NCI-H82 treated with DMSO at 0.1 percent for 48 hours (cell line): ENCODE measurements around the gene LGALS9.
A peak's percentile ranks its signal among the peaks of the same experiment; 100 is the strongest.
"Not testable (repeated sequence)": the region's sequence is repeated elsewhere in the genome, so short reads cannot be mapped to it uniquely, and the experiment has no call there.

Experiments
- DNase-seq: peaks from one replicate; lab custom pipeline; 2025; ENCODE audit not compliant: unreplicated experiment; lab: John Stamatoyannopoulos, UW

LGALS9 gene

DNA sequence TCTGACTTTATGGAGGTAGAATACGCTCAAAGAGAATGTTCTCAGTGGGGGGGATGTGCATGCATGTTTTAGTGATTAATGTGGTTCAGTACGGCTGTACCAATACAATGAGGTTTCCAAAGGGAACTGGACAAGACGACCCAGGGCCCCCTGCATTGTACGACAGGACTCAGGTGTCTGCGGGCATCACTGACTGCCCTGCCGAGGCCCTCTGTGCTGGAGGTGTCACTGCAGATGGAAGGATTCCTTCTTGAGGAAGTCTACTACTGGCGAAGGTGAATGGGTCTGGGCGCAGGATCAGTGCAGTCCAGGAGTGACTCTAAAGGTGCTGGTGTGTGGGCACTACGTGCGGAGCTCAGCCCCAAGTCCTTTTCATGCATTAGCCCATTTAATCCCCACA, 3.5 kb upstream of the LGALS9 start:
- DNase-seq, result no peak

DNA sequence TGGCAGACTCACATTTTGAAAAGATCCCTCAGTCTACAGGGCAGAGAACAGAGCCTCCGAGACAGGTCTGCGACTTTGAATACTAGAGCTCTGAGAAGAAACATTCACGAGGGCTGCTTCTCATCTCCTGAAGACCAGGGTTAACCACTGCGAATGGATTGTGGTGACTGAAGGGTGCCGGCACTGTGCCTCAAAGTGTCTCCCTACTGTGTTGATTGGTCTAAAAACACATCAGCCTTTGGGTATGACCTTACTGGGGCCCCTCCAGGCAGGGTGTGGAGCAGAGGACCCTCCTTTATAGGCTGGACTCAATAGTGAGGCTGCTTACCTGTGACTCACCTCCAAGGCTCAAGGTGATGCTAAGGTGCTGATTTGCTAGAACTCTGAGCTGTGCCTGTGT, 2.6 kb upstream of the LGALS9 start:
- no peak for DNase-seq

DNA sequence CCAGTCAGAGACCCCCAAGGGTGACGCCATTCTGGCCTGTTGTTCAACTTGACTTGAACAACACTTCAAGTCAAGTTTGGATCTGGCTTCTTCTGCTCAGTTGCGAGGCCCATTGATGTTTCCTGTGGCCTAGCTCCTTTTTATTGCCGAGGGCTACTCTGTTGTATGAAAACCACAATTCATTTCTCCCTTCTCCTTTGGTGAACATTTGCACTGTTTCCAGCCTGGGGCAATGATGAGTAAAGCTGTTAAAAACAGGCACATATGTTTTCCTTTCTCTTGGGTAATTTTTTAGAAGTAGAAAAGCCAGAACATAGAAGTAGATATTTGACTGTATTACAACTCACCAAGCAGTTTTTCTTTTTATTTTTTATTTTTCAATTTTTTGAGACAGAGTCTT, 1.7 kb upstream of the LGALS9 start:
- DNase-seq, result not testable (repeated sequence)

DNA sequence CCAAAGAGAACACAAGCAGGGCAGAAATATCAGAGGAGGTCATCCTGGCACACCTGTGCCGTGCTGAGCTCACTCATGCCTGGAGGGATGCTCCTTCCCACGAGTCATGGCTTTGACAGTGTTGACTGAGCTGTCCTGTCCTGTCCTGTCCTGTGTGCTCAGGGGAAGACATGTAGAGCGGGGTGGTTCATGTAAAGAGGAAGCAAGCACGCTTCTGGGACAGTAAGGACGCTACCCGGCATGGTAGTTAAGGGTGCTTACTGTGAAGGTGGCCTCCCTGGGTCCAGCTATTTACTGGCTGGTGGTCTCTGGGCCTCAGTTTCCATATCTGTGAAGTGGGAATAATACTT, 398 bp downstream of the LGALS9 start:
- no peak for DNase-seq

DNA sequence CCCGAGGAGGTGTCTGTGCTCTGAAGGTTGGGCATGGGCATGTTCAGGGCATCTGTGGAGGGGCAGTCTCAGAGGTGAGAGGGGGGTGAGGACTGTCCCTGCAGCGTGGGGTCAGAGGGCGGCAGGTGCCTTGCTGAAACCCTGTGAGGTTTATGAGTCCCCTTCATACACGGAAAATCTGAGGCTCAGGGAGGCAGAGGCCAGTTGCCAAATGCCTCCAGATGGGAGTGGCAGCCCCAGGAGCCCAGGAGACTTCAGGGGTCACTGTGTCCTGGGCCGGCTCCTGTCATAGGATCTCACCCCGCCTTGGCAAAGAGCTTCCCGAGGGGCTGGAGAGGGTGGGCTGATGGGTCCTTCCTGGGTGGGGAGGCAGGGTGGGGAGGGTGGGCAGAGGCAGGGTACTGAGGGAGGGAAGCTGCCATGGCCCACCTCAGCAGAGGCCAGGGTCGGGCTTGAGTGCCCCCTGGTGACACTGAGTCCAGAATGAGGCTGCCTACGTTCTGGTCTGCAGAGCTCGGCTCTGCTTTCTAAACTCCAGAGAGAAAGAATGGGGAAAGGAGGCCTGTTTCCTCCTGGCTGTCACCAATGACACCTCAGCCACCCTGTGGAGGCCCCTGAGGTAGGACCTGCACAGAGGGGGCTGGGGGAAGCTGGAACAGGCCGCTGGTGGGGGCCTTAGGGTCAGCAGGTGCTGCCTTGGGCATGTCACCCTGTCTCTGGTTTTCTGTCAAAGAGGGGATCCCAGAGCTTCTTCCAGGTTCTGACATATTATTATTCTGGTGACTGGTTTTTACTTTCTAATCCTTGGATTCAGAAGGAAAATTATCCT, 1.1 kb downstream of the LGALS9 start:
- DNase-seq, result no peak

DNA sequence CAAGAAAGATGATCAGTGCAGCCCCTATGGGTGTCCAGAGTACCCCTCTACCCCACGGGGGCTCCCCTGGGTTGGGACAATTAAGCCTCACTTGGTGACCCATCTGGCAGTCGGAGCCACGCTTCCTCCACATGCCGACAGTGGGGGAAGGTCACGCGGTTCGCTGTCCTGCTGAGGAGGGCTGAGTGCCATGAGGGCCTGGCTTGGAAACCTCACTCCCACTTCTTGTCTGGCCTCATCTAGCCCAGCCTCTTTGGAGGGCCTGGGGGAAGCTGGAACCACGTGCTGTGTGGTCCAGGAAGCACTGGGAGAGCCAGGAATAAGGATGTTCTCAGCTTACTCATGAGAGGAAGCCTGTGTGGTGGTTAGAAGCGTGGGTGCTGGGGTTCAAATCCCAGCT, 1.8 kb downstream of the LGALS9 start:
- DNase-seq, result not testable (repeated sequence)

DNA sequence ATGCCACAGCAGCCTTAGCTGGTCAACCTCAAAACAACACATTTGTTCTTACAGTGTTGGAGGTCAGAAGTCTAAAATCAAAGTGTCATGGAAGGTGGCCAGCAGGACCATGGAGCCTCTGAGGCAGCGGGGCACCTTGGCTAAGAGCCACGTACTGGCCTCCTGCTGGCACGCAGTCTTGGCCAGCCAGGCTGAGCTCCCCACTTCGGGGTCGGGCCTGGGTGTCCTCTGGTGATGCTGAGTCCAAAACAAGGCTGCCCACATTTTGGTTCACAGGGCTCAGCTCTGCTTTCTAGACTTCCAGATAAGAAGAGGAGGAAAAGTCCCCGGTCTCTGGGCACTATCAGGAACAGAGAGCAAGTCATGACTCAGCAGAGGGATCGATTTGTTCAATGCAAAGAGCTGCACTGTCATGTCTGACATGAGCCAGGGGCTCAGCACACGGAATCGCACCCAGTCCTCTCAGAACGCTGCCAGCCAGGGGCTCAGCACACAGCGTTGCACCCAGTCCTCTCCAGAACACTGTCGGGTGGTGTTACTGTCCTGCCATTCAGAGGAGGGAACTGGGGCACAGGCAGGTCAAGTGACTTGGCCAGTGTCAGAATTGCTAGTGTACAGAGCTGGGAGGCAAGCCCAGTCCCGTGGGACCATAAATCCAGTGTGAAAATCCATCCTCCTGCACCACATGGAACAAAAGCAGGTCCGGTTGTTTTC, 2.5 kb downstream of the LGALS9 start:
- no peak for DNase-seq

DNA sequence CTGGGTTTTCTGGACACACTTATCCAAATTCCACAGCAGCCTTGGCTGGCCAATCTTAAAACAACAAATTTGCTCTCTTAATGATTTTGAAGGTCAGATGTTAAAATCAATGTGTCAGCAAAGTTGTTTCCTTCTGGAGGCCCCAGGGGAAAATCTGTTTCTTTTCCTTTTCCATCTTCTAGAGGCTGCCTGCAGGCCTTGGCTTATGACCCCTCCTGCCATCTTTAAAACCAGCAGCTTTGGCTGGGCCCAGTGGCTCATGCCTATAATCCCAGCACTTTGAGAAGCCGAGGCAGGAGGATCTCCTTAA, 3.0 kb downstream of the LGALS9 start:
- no peak for DNase-seq

DNA sequence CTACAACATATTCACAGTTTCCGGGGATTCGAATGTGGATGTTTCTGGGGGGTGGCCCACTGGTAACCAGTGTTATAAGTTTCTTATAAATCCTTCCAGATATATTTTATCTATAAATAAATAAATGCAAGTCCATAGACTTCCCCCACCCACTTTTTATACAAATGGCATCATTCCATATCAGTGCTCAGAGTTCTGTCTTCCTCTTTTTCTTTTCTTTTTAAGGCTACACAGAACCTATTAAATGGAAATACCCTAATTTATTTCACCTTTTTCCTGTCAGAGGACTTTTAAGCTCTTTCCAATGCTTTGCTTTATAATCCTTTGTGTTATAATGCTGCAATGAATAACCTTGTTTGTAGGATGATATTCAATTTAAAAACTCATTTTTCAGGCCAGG, 3.8 kb downstream of the LGALS9 start:
- no peak for DNase-seq

DNA sequence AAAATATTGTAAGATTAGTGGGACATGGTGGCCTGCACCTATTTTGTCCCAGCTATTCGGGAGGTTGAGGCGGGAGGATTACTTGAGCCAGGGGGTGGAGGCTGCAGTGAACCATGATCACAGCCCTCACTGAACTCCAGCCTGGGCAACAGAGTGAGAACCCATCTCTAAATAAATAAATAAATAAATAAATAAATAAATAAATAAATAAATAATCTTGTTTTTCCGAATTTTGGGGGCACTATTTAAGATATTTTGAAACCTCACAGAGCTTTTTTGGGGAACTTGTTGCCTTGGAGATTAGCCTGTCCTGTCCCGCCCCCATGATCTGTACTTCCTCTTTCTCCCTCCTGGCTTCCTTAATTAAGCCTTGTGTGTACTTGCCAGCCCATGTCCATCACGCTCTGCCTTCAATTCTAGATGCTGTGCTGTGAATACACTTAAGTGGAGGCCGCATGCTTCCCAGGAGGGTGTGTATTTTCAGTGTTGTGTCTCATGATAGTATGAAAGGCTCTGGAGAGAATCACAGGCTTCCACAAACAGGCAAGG, 4.4 kb downstream of the LGALS9 start:
- DNase-seq, result no peak

DNA sequence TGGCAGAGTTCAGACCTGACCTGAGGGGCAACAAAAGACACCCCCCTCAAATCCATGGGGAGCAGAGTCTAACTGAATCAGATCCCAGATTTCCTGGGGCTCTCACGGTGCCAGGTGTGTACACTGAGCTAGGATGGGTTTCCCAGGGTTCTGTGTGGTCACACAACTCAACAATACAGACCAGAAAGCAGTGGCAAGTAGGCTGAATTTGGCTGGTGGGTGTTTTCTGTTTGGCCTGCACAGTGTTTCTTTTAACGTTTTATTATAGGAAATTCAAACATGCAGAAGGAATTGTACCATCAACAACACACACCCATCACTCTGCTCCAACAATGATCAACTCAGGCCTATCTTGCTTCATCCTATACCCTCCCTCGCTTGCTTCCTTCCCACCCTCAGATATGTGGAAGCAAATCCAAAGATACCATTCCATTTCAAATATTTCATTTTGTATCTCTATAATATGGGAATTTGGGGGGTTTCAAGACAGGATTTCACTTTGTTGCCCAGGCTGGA, 5.1 kb downstream of the LGALS9 start:
- not testable (repeated sequence) for DNase-seq

DNA sequence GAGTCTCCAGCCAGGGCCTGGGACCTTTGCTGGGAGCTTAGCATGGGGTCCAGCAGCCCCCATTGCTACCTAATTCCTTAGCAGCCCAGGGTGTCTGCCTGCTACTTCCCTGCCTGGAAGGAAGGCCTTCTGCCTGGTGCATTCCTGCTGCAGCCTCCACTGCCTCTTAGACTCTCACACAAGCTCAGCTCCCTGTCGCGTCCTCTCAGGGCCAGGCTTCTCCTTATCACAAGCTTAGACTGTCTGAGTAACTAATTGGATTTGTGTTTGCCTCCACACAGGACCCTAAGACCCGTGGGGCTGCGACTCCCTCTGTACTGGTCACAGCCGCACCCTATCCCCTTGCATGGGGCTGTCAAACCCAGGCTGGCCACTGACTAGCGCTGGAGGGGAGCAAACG, 6.8 kb downstream of the LGALS9 start:
- peak; percentile 39 for DNase-seq

DNA sequence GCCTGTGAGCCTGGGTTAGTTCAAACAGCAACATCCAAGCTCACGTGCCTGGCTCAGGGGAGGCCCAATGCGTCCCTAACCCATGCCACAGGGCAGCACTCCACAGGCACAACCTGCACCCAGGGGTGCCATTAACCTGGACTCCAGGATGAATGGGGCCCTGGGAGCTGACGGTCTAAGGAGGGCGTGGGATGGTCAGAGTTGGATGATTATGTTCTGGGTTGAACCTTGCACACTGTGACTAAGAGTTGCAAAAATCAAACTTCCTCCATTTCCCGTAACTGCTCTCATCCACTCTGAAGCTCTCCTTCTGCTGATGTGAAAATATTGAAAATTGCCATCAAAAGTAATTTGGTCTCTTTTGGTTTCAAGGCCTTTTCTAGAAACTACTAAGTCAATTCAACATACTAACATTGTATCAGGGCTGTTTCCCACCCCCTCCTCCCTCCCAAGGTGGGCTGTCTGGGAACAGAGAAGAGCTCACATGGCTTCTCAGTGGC, 7.5 kb downstream of the LGALS9 start:
- DNase-seq, result not testable (repeated sequence)

DNA sequence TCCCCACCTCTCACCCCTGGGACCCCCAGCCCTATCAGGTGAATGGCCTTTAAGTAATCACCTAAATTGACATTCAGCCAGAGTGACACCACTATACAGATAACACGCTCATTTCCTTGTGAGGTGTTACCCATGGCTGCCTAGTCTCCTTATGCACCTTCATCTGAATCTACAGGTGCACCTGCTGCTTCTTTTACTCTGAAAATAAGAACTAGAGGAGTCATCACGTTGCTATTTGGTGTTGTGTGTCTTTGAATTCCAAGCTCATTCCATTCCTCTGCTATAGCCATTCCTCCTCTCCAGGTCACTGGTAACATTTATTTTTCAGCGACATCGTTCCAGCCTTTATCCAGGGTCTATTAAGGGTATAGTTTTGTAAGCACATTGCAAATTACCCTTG, 9.8 kb downstream of the LGALS9 start:
- no peak for DNase-seq

DNA sequence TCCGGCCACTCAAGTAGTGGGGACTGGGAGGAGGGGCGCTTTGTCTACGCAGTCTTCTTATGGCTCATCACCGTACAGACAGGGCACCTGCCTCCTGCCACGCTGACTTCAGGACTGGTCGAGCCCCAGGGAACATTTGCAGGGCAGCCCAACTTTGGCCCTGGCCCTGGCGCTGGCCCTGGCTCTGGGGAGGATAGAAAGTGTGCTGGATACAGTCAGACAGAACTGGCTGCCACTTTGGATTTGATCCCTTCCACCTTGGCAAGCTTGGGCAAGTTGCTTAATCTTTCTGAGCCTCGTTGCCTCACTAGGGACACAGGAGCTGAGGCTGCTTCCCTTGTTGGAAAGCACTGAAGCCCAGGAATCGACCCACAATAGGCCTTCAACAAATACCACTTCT, 13.6 kb downstream of the LGALS9 start:
- no peak for DNase-seq

DNA sequence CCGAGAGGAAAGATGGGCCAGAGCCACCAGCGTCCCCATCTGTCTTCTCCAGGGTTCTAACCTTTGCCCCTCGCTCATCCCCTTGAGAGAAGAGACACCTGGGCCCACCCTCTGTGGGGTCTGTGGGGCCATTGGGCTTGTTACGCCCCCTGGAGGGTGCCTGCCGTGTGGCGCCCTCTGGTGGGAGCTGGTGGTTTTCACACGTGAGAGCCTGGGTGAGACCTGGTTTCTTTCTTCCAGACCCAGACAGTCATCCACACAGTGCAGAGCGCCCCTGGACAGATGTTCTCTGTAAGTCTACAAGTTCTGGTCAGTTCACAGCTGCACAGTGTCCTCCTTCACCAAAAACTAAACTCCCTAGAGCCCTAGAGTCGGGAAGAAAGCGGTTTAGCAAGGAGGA, 14.6 kb downstream of the LGALS9 start:
- DNase-seq, result not testable (repeated sequence)

DNA sequence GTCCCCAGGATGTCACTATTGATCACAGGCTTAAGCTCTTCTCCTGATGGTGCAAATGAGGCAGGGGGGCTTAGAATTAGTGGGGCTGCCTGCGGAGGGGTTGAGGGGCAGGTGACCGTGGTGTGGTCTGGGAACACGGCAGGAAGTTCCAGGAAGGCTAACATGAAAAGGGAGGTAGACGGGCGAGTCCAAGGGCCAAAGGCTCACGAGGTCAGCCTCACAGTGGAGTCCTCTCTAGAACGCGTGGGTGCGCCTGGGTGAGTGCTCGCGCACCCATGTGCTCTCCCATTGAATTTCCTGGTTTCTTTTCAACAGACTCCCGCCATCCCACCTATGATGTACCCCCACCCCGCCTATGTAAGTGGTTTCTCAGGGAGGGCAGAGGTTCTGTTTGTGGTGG, 15.2 kb downstream of the LGALS9 start:
- no peak for DNase-seq

DNA sequence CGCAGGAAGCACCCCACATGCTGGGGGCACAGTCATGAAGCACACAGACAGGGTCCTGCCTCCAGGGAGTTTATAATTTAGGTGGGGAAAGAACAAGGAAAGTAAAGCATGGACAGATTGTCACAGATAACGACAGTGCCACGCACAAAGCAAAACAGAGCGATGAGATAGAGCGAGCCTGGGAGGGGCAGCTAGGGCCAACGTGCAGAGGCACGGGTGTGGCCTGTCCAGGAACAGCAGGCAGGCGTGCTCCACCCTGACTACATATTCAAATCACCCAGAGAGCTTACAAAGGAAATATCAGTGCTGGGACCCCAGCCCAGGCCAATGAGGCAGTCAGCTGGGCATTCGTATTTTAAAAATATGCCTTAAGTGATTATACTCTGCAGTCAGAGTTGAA, 16.8 kb downstream of the LGALS9 start:
- no peak for DNase-seq

DNA sequence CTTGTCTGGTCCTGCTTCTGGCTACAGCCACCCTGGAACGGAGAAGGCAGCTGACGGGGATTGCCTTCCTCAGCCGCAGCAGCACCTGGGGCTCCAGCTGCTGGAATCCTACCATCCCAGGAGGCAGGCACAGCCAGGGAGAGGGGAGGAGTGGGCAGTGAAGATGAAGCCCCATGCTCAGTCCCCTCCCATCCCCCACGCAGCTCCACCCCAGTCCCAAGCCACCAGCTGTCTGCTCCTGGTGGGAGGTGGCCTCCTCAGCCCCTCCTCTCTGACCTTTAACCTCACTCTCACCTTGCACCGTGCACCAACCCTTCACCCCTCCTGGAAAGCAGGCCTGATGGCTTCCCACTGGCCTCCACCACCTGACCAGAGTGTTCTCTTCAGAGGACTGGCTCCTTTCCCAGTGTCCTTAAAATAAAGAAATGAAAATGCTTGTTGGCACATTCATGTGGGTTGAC, 18.2 kb downstream of the LGALS9 start:
- not testable (repeated sequence) for DNase-seq

DNA sequence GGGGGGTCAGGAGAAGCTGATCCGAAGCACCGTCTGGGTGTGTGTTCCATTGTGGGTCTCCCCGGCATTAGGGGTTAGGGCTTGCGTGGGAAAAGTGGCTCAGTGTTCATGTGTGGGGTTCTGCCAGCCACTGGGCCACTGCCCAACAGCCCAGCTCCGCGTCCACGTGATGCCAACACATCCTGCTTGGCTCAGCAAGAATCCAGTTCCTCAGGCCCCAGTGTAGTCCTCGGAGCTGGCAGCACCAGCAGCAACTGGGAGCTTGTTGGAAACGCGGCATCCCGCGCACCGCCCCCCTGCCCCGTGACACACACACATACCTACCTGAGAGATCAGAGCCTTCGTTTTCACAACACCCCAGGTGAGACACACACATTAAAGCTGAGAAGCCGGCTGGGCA, 18.9 kb downstream of the LGALS9 start:
- DNase-seq, result no peak

DNA sequence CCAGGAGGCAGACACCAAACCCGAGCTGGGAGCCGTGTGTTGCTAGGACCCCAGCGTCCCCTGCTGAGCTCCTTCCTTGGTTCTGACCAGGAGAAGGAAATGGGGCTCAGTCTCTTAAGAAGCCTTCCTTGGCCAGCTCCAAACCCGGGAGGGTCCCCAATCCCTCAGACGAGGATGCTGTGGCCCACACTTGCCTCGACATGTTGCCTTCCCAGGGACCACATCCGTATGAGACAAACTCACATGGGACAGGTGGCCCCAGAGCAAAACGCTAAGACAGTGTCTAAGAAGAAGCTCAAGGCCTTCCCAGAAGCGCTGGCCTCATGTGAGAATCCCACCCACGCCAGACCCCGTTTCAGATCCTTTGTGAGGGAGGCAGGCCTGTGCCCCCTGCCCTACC, 19.8 kb downstream of the LGALS9 start:
- DNase-seq, result no peak
